K562 (cell line): Measurements from ENCODE around the gene CLASP1. TPM values are rescaled to one million over a fixed set of nuclear protein-coding genes. Genes with fewer than 3 reads are reported as not detected.

ENCODE experiments used
- BMI1 ChIP-seq: fragments of 150-350 bp; IDR thresholded peaks from 2 replicates; pipeline ENCODE4 v1.6.1; 2014; ENCODE audit warnings: low read length
- CBX8 ChIP-seq: fragments of 200-600 bp; sonication (generic); IDR thresholded peaks from 2 replicates; pipeline ENCODE4 v1.6.1; 2012; ENCODE audit warnings: borderline replicate concordance, mixed run types, low read depth, mild to moderate bottlenecking, moderate library complexity, mixed read lengths, low read length, control low read depth, inconsistent platforms; ENCODE audit not compliant: poor library complexity, severe bottlenecking; ENCODE audit errors: extremely low read depth
- DMBX1 ChIP-seq: fragments of 250-450 bp; sonication (Bioruptor Pico); IDR thresholded peaks from 2 replicates; pipeline ENCODE4 v1.8.0; 2022; ENCODE audit warnings: inconsistent platforms, mild to moderate bottlenecking, moderate library complexity, borderline replicate concordance
- GABPA ChIP-seq: fragments of 200-800 bp; sonication (Bioruptor generic); conservative IDR thresholded peaks from 2 replicates; pipeline ENCODE4 v1.6.1; 2016; ENCODE audit warnings: low read depth, missing genetic modification characterization, missing compliant biosample characterization
- HEY1 ChIP-seq: fragments of 250-450 bp; sonication (Bioruptor Pico); IDR thresholded peaks from 2 replicates; pipeline ENCODE4 v1.5.0; 2020; ENCODE audit warnings: mild to moderate bottlenecking, moderate library complexity, borderline replicate concordance
- HINFP ChIP-seq: fragments of 450-650 bp; conservative IDR thresholded peaks from 2 replicates; pipeline ENCODE4 v1.6.1; 2016; ENCODE audit warnings: missing genetic modification characterization, low read depth, mild to moderate bottlenecking, control low read depth, missing compliant biosample characterization
- MEF2D ChIP-seq: conservative IDR thresholded peaks from 2 replicates; pipeline ENCODE4 v1.6.1; 2016; ENCODE audit warnings: low read depth, missing genetic modification characterization, missing compliant biosample characterization
- NCOA4 ChIP-seq: fragments of 450-650 bp; IDR thresholded peaks from 2 replicates; pipeline ENCODE4 v1.6.1; 2018; ENCODE audit warnings: mild to moderate bottlenecking; ENCODE audit not compliant: partially characterized antibody
- NCOA6 ChIP-seq: fragments of 450-650 bp; IDR thresholded peaks from 2 replicates; pipeline ENCODE4 v1.6.1; 2017; ENCODE audit warnings: mild to moderate bottlenecking
- NELFE ChIP-seq: IDR thresholded peaks from 2 replicates; pipeline ENCODE4 v1.6.1; 2011; ENCODE audit warnings: mild to moderate bottlenecking; ENCODE audit not compliant: insufficient read depth, insufficient read length
- SRSF7 ChIP-seq: fragments of 200-400 bp; formaldehyde crosslinking; optimal IDR thresholded peaks from 2 replicates; pipeline ENCODE3; 2017; ENCODE audit warnings: mild to moderate bottlenecking, low read depth, low read length
- TCF15 ChIP-seq: fragments of 250-450 bp; sonication (Bioruptor Pico); IDR thresholded peaks from 2 replicates; pipeline ENCODE4 v1.8.0; 2022; ENCODE audit warnings: moderate library complexity, mild to moderate bottlenecking, inconsistent platforms
- ZNF3 ChIP-seq: fragments of 250-450 bp; sonication (Bioruptor Pico); IDR thresholded peaks from 2 replicates; pipeline ENCODE4 v1.5.0; 2021; ENCODE audit warnings: mild to moderate bottlenecking, moderate library complexity
- ZNF318 ChIP-seq, 2 experiments: fragments of 450-650 bp; IDR thresholded peaks; 2 replicates each; pipeline ENCODE4 v1.6.1; 2016; ENCODE audit warnings: mild to moderate bottlenecking in 2 of 2, borderline replicate concordance in 1 of 2, low read depth in 1 of 2, moderate library complexity in 1 of 2
- ZNF695 ChIP-seq: fragments of 450-650 bp; formaldehyde crosslinking; IDR thresholded peaks from 2 replicates; pipeline ENCODE4 v1.4.0; 2020; ENCODE audit warnings: mild to moderate bottlenecking, moderate library complexity
- ZNF699 ChIP-seq: fragments of 250-450 bp; sonication (Bioruptor Pico); IDR thresholded peaks from 2 replicates; pipeline ENCODE4 v1.8.0; 2021; ENCODE audit warnings: mild to moderate bottlenecking, moderate library complexity; ENCODE audit not compliant: insufficient replicate concordance
- ZNF707 ChIP-seq: fragments of 250-450 bp; sonication (Bioruptor Pico); conservative IDR thresholded peaks from 2 replicates; pipeline ENCODE4 v1.8.0; 2022; ENCODE audit warnings: inconsistent platforms, mild to moderate bottlenecking, moderate library complexity
- ZNF785 ChIP-seq: fragments of 250-450 bp; sonication (Bioruptor Pico); IDR thresholded peaks from 2 replicates; pipeline ENCODE4 v1.4.0; 2020; ENCODE audit warnings: mild to moderate bottlenecking
- polyA plus RNA-seq, 8 experiments: library from polyadenylated mRNA; depleted of rRNA in 4 of 8; stranded (reverse) in 5 of 8; unstranded in 3 of 8; fragments of >200 nt; fragmentation: Nextera tagmentation in 2 of 8; fragmentation: Illumina TruSeq in 1 of 8; extraction: Ambion mirVana in 2 of 8; extraction: Trizol in 1 of 8; gene quantifications; 2 replicates each; pipeline versions ENCODE4 v1.2.1 to v1.2.3, GENCODE V29; 2011 to 2014; ENCODE audit warnings: inconsistent platforms in 1 of 8, missing spikeins in 1 of 8
- total RNA-seq, 7 experiments: library from RNA; depleted of rRNA in 6 of 7; stranded (reverse); fragments of >200 nt in 6 of 7; fragmentation: Illumina TruSeq in 2 of 7; extraction: Trizol in 2 of 7; gene quantifications; 2 replicates each; pipeline versions ENCODE4 v1.2.1 to v1.2.3, GENCODE V29; 2011 to 2021; ENCODE audit warnings: low replicate concordance in 1 of 7

CLASP1 gene
- total and polyA plus RNA-seq, 9 of the 15 experiments (the other 6 are each of a cell fraction or from before 2014, with no cell fraction given) = 1.7 to 40.3 (median 20.7) TPM

- TF ChIP-seq ZNF318 (IDR thresholded peaks at IDR 0.05; ENCODE audit: borderline replicate concordance in 1 of 2, low read depth in 1 of 2) = no peak
- TF ChIP-seq ZNF699 = no peak
- no peak for TF ChIP-seq ZNF785 (CRISPR knock-in tag)
- no peak for TF ChIP-seq ZNF695
- TF ChIP-seq ZNF707 (CRISPR knock-in tag) = no peak
- TF ChIP-seq HEY1 = no peak
- TF ChIP-seq NCOA4 = no peak
- TF ChIP-seq SRSF7 = no peak
- TF ChIP-seq MEF2D (tag) = no peak
- TF ChIP-seq TCF15 (CRISPR knock-in tag) = no peak
- no peak for TF ChIP-seq BMI1
- peak; percentile 81 for TF ChIP-seq HINFP (tag)
- peak; percentile 82 for TF ChIP-seq GABPA (tag)
- no peak for TF ChIP-seq NELFE
- TF ChIP-seq CBX8 = no peak
- TF ChIP-seq DMBX1 (CRISPR knock-in tag) = no peak; the same call in 1 of the 2 replicates
- TF ChIP-seq NCOA6 = no peak
- TF ChIP-seq ZNF3 (CRISPR knock-in tag) = no peak
Observed at GRCh38 chr2:121649596-121650314, 493 bp upstream of the CLASP1 start (continued).
